CD4-positive, alpha-beta T cell (primary cell): ENCODE data around the gene SGSM1. TPM values are rescaled to one million over a fixed set of nuclear protein-coding genes. Genes with fewer than 3 reads are reported as not detected.

ENCODE experiments used
- ATAC-seq: fragments of 200-7000 bp; cut with Tn5 transposase; one replicate; pipeline ENCODE4 v1.10.0; 2022; ENCODE audit warnings: mild to moderate bottlenecking; ENCODE audit not compliant: poor library complexity
- CTCF ChIA-PET: fragments of 350-600 bp; sonication (Branson Sonifier 250); formaldehyde crosslinking; loops from one replicate; lab custom pipeline; 2021; ENCODE audit warnings: antibody characterized with exemption, inconsistent platforms; lab: Charles Lee
- POLR2A ChIA-PET: fragments of 350-600 bp; sonication (Branson Sonifier 250); formaldehyde crosslinking; loops from one replicate; lab custom pipeline; 2021; ENCODE audit warnings: antibody characterized with exemption, inconsistent platforms; lab: Charles Lee
- DNase-seq, 14 experiments: peaks; one replicate each; pipeline ENCODE4 v3.0.0-alpha.2; 2013 to 2020; ENCODE audit warnings: mixed read lengths in 2 of 14
- H3K27ac ChIP-seq, 2 donors: one replicate each; pipeline versions ENCODE4 v1.5.1 to v1.7.0; 2013; ENCODE audit warnings: low read length in 2 of 2, low read depth in 1 of 2, mild to moderate bottlenecking in 1 of 2
- H3K27me3 ChIP-seq, 2 experiments: 1 replicate in 1 of 2; 2 replicates in 1 of 2; pipeline versions ENCODE4 v1.6.1 to v1.7.0; 2013; ENCODE audit warnings: low read length in 2 of 2, control low read depth in 1 of 2, mild to moderate bottlenecking in 1 of 2, moderate library complexity in 1 of 2; ENCODE audit not compliant: insufficient read depth in 2 of 2, control insufficient read depth in 1 of 2
- H3K36me3 ChIP-seq: one replicate; pipeline ENCODE4 v1.6.1; 2013; ENCODE audit warnings: low read length, control low read depth; ENCODE audit not compliant: insufficient read depth
- H3K4me1 ChIP-seq: one replicate; pipeline ENCODE4 v1.6.1; 2013; ENCODE audit warnings: low read length, control low read depth; ENCODE audit not compliant: insufficient read depth
- H3K4me3 ChIP-seq: one replicate; pipeline ENCODE4 v1.5.1; 2013; ENCODE audit warnings: mild to moderate bottlenecking, low read length, moderate library complexity
- H3K9me3 ChIP-seq, 2 experiments: 1 replicate in 1 of 2; 2 replicates in 1 of 2; pipeline versions ENCODE4 v1.6.1 to v1.7.0; 2013; ENCODE audit warnings: low read length in 2 of 2, mild to moderate bottlenecking in 2 of 2, control low read depth in 1 of 2, moderate library complexity in 1 of 2; ENCODE audit not compliant: control insufficient read depth in 1 of 2, insufficient read depth in 1 of 2
- H3K27ac Mint-ChIP-seq: one replicate; pipeline ENCODE4 v1.8.0; 2020; ENCODE audit warnings: mixed read lengths
- H3K27me3 Mint-ChIP-seq: one replicate; pipeline ENCODE4 v1.8.0; 2021; ENCODE audit warnings: mixed read lengths
- H3K36me3 Mint-ChIP-seq: one replicate; pipeline ENCODE4 v1.8.0; 2021; ENCODE audit warnings: low read depth, mixed read lengths
- H3K4me1 Mint-ChIP-seq: one replicate; pipeline ENCODE4 v1.8.0; 2021; ENCODE audit warnings: low read depth, mixed read lengths
- H3K4me3 Mint-ChIP-seq: one replicate; pipeline ENCODE4 v1.8.0; 2020; ENCODE audit warnings: mild to moderate bottlenecking, mixed read lengths
- H3K9me3 Mint-ChIP-seq: one replicate; pipeline ENCODE4 v1.8.0; 2020; ENCODE audit warnings: mixed read lengths
- CTCF ChIP-seq: fragments of 200-600 bp; IDR thresholded peaks from one replicate; pipeline ENCODE4 v1.8.0; 2022; ENCODE audit warnings: antibody characterized with exemption, mild to moderate bottlenecking
- intact Hi-C, 2 experiments: fragments of 100-400 bp; cut with DNase I in 1 of 2; cut with micrococcal nuclease in 1 of 2; formaldehyde crosslinking; loops; one replicate each; pipeline versions ENCODE4 v1.15.1 to v1.9.0; 2023 to 2025; cut with DNase I, micrococcal nuclease
- total RNA-seq, 174 experiments: library from RNA in 2 of 174; stranded (reverse) in 2 of 174; gene quantifications; one replicate each; pipeline ENCODE4 v1.2.3 and lab custom pipeline; 2021 to 2026

The SGSM1 gene
- total RNA-seq, 2 experiments from 2014 or later = 1.3 to 1.9 TPM

- ATAC-seq (no peak), DNase-seq (no peak)
- POLR2A ChIA-PET = no interaction called here
- Histone ChIP-seq H3K9me3 (peaks cover 0 to 20% of the 10 kb centered on the region in 2 experiments), H3K4me3 (no peak overlapping the region), H3K27ac (no peak overlapping the region), H3K36me3 (no peaks in the 10 kb centered on the region), H3K27me3 (no peaks in the 10 kb centered on the region), H3K4me1 (peaks cover 22% of the 10 kb centered on the region)
- TF ChIP-seq CTCF = no peak
- H3K9me3 Mint-ChIP-seq = peaks cover 2% of the 10 kb centered on the region
- H3K4me3 Mint-ChIP-seq = no peak overlapping the region
- intact Hi-C loops = no loop called here
- no peaks in the 10 kb centered on the region for H3K27me3 Mint-ChIP-seq
- H3K4me1 Mint-ChIP-seq = peaks cover 21% of the 10 kb centered on the region
- CTCF ChIA-PET = no interaction called here
- H3K27ac Mint-ChIP-seq = no peak overlapping the region
- peaks cover 4% of the 10 kb centered on the region for H3K36me3 Mint-ChIP-seq
These were observed 4.2 kb downstream of the SGSM1 start for GRCh38 chr22:24810043-24810749.

DNA sequence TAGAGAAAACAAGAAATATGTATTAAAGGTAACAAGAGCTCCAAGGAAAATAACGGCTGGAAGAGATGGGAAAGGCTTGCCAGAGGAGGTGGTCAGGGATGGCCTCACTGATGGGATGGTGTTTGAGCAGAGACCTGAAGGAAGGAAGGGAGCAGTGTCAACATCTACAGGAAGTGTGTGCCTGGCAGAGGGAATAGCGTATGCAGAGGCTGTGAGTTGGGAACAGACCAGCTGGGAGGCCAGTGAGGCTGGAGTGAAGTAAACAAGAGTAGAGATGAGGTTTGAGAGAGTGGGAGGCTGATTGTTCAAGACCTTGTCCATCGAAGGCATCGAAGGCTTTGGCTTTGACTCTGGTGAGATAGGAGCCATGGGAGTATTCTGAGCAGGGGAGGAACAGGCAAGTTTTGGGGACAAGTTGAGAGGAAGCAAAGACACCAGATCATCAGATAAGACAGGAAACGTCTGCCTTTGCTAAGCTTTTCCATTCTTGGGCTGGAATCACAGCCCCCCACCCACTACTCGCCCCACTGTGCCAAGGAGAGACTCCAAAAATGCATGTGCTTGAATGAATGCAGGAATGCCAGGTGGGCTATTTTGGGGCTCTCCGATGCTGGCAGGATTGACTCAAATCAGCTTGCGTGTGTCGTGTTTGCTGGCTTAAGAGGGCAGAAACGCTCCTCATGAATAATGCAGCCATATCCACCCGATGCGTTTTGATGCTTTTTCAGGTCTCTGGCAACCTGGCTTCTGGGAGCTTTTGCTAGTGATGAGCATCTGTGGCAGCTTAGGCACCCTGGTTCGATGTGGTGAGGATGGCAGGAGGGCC, 7.2 kb downstream of the SGSM1 start:
- ChIA-PET POLR2A (no interaction called here), CTCF (interaction anchor here (1.8 kb wide), 1 partner anchor 10 kb away, joined by 6 read pairs; no protein-coding TSS in a partner anchor)
- H3K4me3 ChIP-seq = no peak overlapping the region
- DNase-seq (no peak), ATAC-seq (no peak)
- intact Hi-C loops = no loop called here
- H3K27ac ChIP-seq = no peak overlapping the region
- peaks cover 5% of the 10 kb centered on the region for H3K9me3 Mint-ChIP-seq
- no peaks in the 10 kb centered on the region for H3K27me3 Mint-ChIP-seq
- H3K4me1 ChIP-seq = peaks cover 5% of the 10 kb centered on the region
- H3K27me3 ChIP-seq = no peaks in the 10 kb centered on the region
- peaks cover 0 to 29% of the 10 kb centered on the region in 2 experiments for H3K9me3 ChIP-seq
- H3K36me3 ChIP-seq = no peaks in the 10 kb centered on the region
- no peak overlapping the region for H3K27ac Mint-ChIP-seq
- H3K4me3 Mint-ChIP-seq = no peak overlapping the region
- H3K36me3 Mint-ChIP-seq = peaks cover 5% of the 10 kb centered on the region
- TF ChIP-seq CTCF = no peak
- H3K4me1 Mint-ChIP-seq = peaks cover 15% of the 10 kb centered on the region

- Histone ChIP-seq H3K4me3 (no peak overlapping the region), H3K27ac (no peak overlapping the region), H3K36me3 (no peaks in the 10 kb centered on the region), H3K9me3 (peaks cover 0 to 29% of the 10 kb centered on the region in 2 experiments), H3K27me3 (no peaks in the 10 kb centered on the region), H3K4me1 (peaks cover 5% of the 10 kb centered on the region)
- ChIA-PET POLR2A (no interaction called here), CTCF (interaction anchor here (1.8 kb wide), 1 partner anchor 11 kb away, joined by 6 read pairs; no protein-coding TSS in a partner anchor)
- intact Hi-C loops = no loop called here
- no peak for TF ChIP-seq CTCF
- Mint-ChIP-seq H3K27ac (no peak overlapping the region), H3K36me3 (peaks cover 5% of the 10 kb centered on the region), H3K4me3 (no peak overlapping the region), H3K9me3 (peaks cover 5% of the 10 kb centered on the region), H3K27me3 (no peaks in the 10 kb centered on the region), H3K4me1 (peaks cover 7% of the 10 kb centered on the region)
- no peak for ATAC-seq
- DNase-seq = no peak
These were observed 8.1 kb downstream of the SGSM1 start for GRCh38 chr22:24813861-24814770.
